Esophagus squamous epithelium (tissue), 4 donors: ENCODE measurements around the gene DNAJA4.

Experiments used
- POLR2A ChIP-seq, 4 donors: fragments of 450-650 bp; IDR thresholded peaks; one replicate each; pipeline ENCODE4 v1.6.1; 2017; ENCODE audit warnings: antibody characterized with exemption in 4 of 4, mild to moderate bottlenecking in 4 of 4, moderate library complexity in 3 of 4
- TF ChIP-seq, protein P1 (sequence below), 6 experiments: fragments of 450-650 bp in 4 of 6; fragments of 200-600 bp in 2 of 6; sonication (generic) in 2 of 6; IDR thresholded peaks; one replicate each; pipeline ENCODE4 v1.5.1; 2016 to 2019; ENCODE audit warnings: antibody characterized with exemption in 6 of 6, mild to moderate bottlenecking in 4 of 6, moderate library complexity in 4 of 6

DNA sequence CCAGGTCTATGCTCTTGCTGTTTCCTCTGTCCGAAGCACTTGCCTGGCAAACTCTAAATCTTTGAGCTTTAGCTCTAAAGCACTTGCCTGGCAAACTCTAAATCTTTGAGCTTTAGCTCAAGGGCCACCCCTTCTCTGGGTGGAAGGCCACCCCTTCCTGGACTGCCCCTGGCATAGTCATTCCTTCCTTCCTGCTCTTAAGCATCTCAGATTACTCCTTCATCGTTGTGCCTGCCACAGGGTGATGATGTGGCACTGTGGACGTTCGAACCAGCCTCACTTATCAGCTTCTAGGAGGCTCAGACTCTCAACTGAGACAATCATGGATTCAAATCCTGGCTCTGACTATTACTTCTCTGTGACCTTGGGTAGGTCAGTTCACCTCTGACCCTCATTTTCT is 65.3 kb downstream of the DNAJA4 start:
- TF ChIP-seq, protein P1, sequence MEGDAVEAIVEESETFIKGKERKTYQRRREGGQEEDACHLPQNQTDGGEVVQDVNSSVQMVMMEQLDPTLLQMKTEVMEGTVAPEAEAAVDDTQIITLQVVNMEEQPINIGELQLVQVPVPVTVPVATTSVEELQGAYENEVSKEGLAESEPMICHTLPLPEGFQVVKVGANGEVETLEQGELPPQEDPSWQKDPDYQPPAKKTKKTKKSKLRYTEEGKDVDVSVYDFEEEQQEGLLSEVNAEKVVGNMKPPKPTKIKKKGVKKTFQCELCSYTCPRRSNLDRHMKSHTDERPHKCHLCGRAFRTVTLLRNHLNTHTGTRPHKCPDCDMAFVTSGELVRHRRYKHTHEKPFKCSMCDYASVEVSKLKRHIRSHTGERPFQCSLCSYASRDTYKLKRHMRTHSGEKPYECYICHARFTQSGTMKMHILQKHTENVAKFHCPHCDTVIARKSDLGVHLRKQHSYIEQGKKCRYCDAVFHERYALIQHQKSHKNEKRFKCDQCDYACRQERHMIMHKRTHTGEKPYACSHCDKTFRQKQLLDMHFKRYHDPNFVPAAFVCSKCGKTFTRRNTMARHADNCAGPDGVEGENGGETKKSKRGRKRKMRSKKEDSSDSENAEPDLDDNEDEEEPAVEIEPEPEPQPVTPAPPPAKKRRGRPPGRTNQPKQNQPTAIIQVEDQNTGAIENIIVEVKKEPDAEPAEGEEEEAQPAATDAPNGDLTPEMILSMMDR (IDR thresholded peaks at IDR 0.05) = no peak
- no peak for TF ChIP-seq POLR2A (IDR thresholded peaks at IDR 0.05)
